ENCODE results near the gene TMEM145.

GRCh38 chr19:42363614-42364346 lies 50.7 kb downstream of the TMEM145 start:
- TF ChIP-seq CTCF (IDR thresholded peaks at IDR 0.05) (no peak), POLR2A (IDR thresholded peaks at IDR 0.05) (no peak)
